HCT116 (cell line): ENCODE results near the gene IFT20. TPM values are rescaled to one million over a fixed set of nuclear protein-coding genes. Genes with fewer than 3 reads are reported as not detected.

Experiments
- ATAC-seq: fragments of 200-7000 bp; cut with Tn5 transposase; 2 replicates; pipeline ENCODE4 v1.9.1; 2020; ENCODE audit warnings: mild to moderate bottlenecking, moderate library complexity
- BruUV-seq: library from RNA; stranded (reverse); fragments of 400-500 nt; replicated peaks from 2 replicates; lab custom pipeline; 2021; lab: Mats Ljungman, UMichigan
- CTCF ChIA-PET: fragments of 300-600 bp; sonication (Branson Sonifier 250); formaldehyde crosslinking; loops from one replicate; lab custom pipeline; 2021; ENCODE audit warnings: antibody characterized with exemption; lab: Charles Lee
- POLR2A ChIA-PET: fragments of 300-600, 350-600 bp; sonication (Branson Sonifier 250); formaldehyde crosslinking; loops from one replicate; lab custom pipeline; 2021; ENCODE audit warnings: antibody characterized with exemption; lab: Charles Lee
- RAD21 ChIA-PET, 2 experiments: fragments of 300-600 bp; sonication (Branson Sonifier 250); formaldehyde crosslinking; loops; one replicate each; lab custom pipeline; 2023; ENCODE audit warnings: low total read pairs in 2 of 2; ENCODE audit not compliant: uncharacterized antibody in 2 of 2, unreplicated experiment in 2 of 2, low non-redundant PET in 1 of 2; lab: Charles Lee
- DNase-seq: peaks from one replicate; pipeline ENCODE4 v3.0.0-alpha.2; 2010; ENCODE audit warnings: low read depth, low spot score
- H2AFZ ChIP-seq: fragments of 200-600 bp; shearing (Covaris generic), sonication (generic); 2 replicates; pipeline ENCODE4 v1.6.1; 2017; ENCODE audit warnings: low read depth, mixed run types, mixed read lengths, antibody characterized with exemption, low read length; ENCODE audit not compliant: poor library complexity, severe bottlenecking
- H3K27ac ChIP-seq: 2 replicates; pipeline ENCODE4 v1.5.1; 2012; ENCODE audit warnings: low read depth, low read length
- H3K27me3 ChIP-seq: fragments of 200-600 bp; sonication (generic); 2 replicates; pipeline ENCODE4 v1.6.1; 2016; ENCODE audit warnings: mixed run types, low read length, mixed read lengths; ENCODE audit not compliant: insufficient read depth
- H3K36me3 ChIP-seq, 2 experiments: fragments of 200-500 bp in 1 of 2; fragments of 200-600 bp in 1 of 2; sonication (Bioruptor generic) in 1 of 2; sonication (generic) in 1 of 2; 2 replicates each; pipeline versions ENCODE4 v1.5.1 to v1.6.1; 2014 to 2016; ENCODE audit warnings: low read length in 2 of 2, inconsistent platforms in 1 of 2, mixed read lengths in 1 of 2, mixed run types in 1 of 2; ENCODE audit not compliant: insufficient read depth in 2 of 2, control insufficient read depth in 1 of 2
- H3K4me1 ChIP-seq, 2 experiments: fragments of 200-600 bp in 1 of 2; sonication (generic) in 1 of 2; 2 replicates each; pipeline versions ENCODE4 v1.5.1 to v1.6.1; 2012 to 2017; ENCODE audit warnings: low read length in 2 of 2, inconsistent platforms in 1 of 2, mild to moderate bottlenecking in 1 of 2, mixed read lengths in 1 of 2, mixed run types in 1 of 2, moderate library complexity in 1 of 2; ENCODE audit not compliant: insufficient read depth in 2 of 2, control insufficient read depth in 1 of 2
- H3K4me2 ChIP-seq: fragments of 200-600 bp; sonication (generic); 2 replicates; pipeline ENCODE4 v1.6.1; 2017; ENCODE audit warnings: mixed run types, low read length, mixed read lengths
- H3K4me3 ChIP-seq, 2 experiments: fragments of 200-600 bp in 1 of 2; sonication (generic) in 1 of 2; replicated peaks in 1 of 2; 2 replicates each; pipeline ENCODE4 v1.5.1; 2011 to 2016; ENCODE audit warnings: low read length in 2 of 2, control low read depth in 1 of 2, low read depth in 1 of 2, mild to moderate bottlenecking in 1 of 2, mixed read lengths in 1 of 2, mixed run types in 1 of 2
- H3K79me2 ChIP-seq: fragments of 200-600 bp; sonication (generic); 2 replicates; pipeline ENCODE4 v1.6.1; 2017; ENCODE audit warnings: mild to moderate bottlenecking, mixed run types, low read length, moderate library complexity, mixed read lengths; ENCODE audit not compliant: insufficient read depth
- H3K9ac ChIP-seq: fragments of 200-600 bp; sonication (generic); 2 replicates; pipeline ENCODE4 v1.6.1; 2016; ENCODE audit warnings: low read length, mixed read lengths
- H3K9me2 ChIP-seq: fragments of 200-600 bp; sonication (generic), shearing (Covaris generic); 2 replicates; pipeline ENCODE4 v1.6.1; 2017; ENCODE audit warnings: mixed run types, mild to moderate bottlenecking, moderate library complexity; ENCODE audit not compliant: insufficient read depth
- H3K9me3 ChIP-seq, 2 experiments: fragments of 200-500 bp in 1 of 2; fragments of 200-600 bp in 1 of 2; sonication (Bioruptor generic) in 1 of 2; sonication (generic) in 1 of 2; 2 replicates each; pipeline ENCODE4 v1.6.1; 2014 to 2017; ENCODE audit warnings: low read length in 2 of 2, mixed read lengths in 2 of 2, inconsistent platforms in 1 of 2, low read depth in 1 of 2, mild to moderate bottlenecking in 1 of 2, mixed run types in 1 of 2, moderate library complexity in 1 of 2; ENCODE audit not compliant: control insufficient read depth in 1 of 2, insufficient read depth in 1 of 2
- H4K20me1 ChIP-seq: fragments of 200-600 bp; sonication (generic), shearing (Covaris generic); 2 replicates; pipeline ENCODE4 v1.6.1; 2017; ENCODE audit warnings: mixed run types, mild to moderate bottlenecking, moderate library complexity; ENCODE audit not compliant: insufficient read depth
- ATF3 ChIP-seq: IDR thresholded peaks from 2 replicates; pipeline ENCODE4 v1.6.1; 2012
- CEBPB ChIP-seq: IDR thresholded peaks from 2 replicates; pipeline ENCODE4 v1.6.1; 2012; ENCODE audit warnings: low read depth
- CTCF ChIP-seq, 3 experiments: fragments of 200-600 bp in 1 of 3; sonication (generic) in 1 of 3; IDR thresholded peaks in 2 of 3; conservative IDR thresholded peaks in 1 of 3; 2 replicates each; pipeline ENCODE4 v1.5.1; 2012 to 2017; ENCODE audit warnings: low read depth in 2 of 3, low read length in 2 of 3, antibody characterized with exemption in 1 of 3, borderline replicate concordance in 1 of 3, control low read depth in 1 of 3, mild to moderate bottlenecking in 1 of 3, mixed read lengths in 1 of 3, mixed run types in 1 of 3, moderate library complexity in 1 of 3; ENCODE audit not compliant: insufficient read depth in 1 of 3
- EGR1 ChIP-seq: IDR thresholded peaks from 2 replicates; pipeline ENCODE4 v1.6.1; 2012; ENCODE audit warnings: low read depth
- EZH2 ChIP-seq: fragments of 200-600 bp; sonication (generic); IDR thresholded peaks from 2 replicates; pipeline ENCODE4 v1.6.1; 2017; ENCODE audit warnings: antibody characterized with exemption, mixed run types
- FOSL1 ChIP-seq: IDR thresholded peaks from 2 replicates; pipeline ENCODE4 v1.6.1; 2012; ENCODE audit warnings: low read depth
- MAX ChIP-seq: IDR thresholded peaks from 2 replicates; pipeline ENCODE4 v1.6.1; 2012
- POLR2A ChIP-seq: IDR thresholded peaks from 2 replicates; pipeline ENCODE4 v1.7.0; 2011; ENCODE audit warnings: borderline replicate concordance; ENCODE audit not compliant: insufficient read depth, insufficient read length; ENCODE audit errors: extremely low read depth
- RAD21 ChIP-seq: IDR thresholded peaks from 2 replicates; pipeline ENCODE4 v1.6.1; 2012; ENCODE audit warnings: low read depth, mild to moderate bottlenecking
- SIN3A ChIP-seq: IDR thresholded peaks from 2 replicates; pipeline ENCODE4 v1.6.1; 2012; ENCODE audit warnings: low read depth
- SP1 ChIP-seq: IDR thresholded peaks from 2 replicates; pipeline ENCODE4 v1.6.1; 2012; ENCODE audit warnings: low read depth
- SRF ChIP-seq: IDR thresholded peaks from 2 replicates; pipeline ENCODE4 v1.6.1; 2012; ENCODE audit warnings: low read depth
- TCF7L2 ChIP-seq: IDR thresholded peaks from 2 replicates; pipeline ENCODE4 v1.7.0; 2011; ENCODE audit warnings: borderline replicate concordance, inconsistent platforms; ENCODE audit not compliant: insufficient read depth, insufficient read length; ENCODE audit errors: extremely low read depth
- ZBTB33 ChIP-seq: IDR thresholded peaks from 2 replicates; pipeline ENCODE4 v1.6.1; 2011; ENCODE audit warnings: mild to moderate bottlenecking, low read length, moderate library complexity; ENCODE audit not compliant: insufficient replicate concordance; ENCODE audit errors: extremely low read depth
- ZFX ChIP-seq: fragments of 450-650 bp; IDR thresholded peaks from 2 replicates; pipeline ENCODE4 v1.6.1; 2017
- ZNF274 ChIP-seq: fragments of 200-500 bp; sonication (Bioruptor generic); IDR thresholded peaks from 2 replicates; pipeline ENCODE4 v1.6.1; 2014; ENCODE audit warnings: mild to moderate bottlenecking, low read depth, low read length, inconsistent platforms
- intact Hi-C: fragments of 100-400 bp; cut with micrococcal nuclease; formaldehyde crosslinking; loops from 2 replicates; pipeline ENCODE4 v1.10.0; 2022
- total RNA-seq: library from RNA; stranded (reverse); gene quantifications from one replicate; pipeline ENCODE4 v1.2.1, GENCODE V29; 2021; ENCODE audit not compliant: unreplicated experiment

The IFT20 gene
- total RNA-seq, 1 experiment from 2014 or later = 21.7 TPM

- Histone ChIP-seq H3K9ac (no peak overlapping the region), H3K9me2 (no peaks in the 10 kb centered on the region), H2AFZ (no peak overlapping the region), H3K4me2 (no peak overlapping the region), H3K9me3 (no peaks in the 10 kb centered on the region), H3K27me3 (no peaks in the 10 kb centered on the region), H3K79me2 (no peaks in the 10 kb centered on the region), H4K20me1 (no peaks in the 10 kb centered on the region), H3K36me3 (no peaks in the 10 kb centered on the region), H3K27ac (no peak overlapping the region), H3K4me3 (no peak overlapping the region), H3K4me1 (peaks cover 11 to 20% of the 10 kb centered on the region in 2 experiments; a peak in 3 of 4 replicates)
- RAD21 ChIA-PET = no interaction called here
- POLR2A ChIA-PET = interaction anchor here (1.0 to 1.3 kb wide), 2 partner anchors 10 kb away, joined by 3 read pairs; partner anchors contain the start of gene POLDIP2
- intact Hi-C loops = no loop called here
- TF ChIP-seq SIN3A (no peak), RAD21 (no peak), MAX (no peak), ATF3 (no peak), POLR2A (no peak), EGR1 (no peak), ZBTB33 (no peak), ZNF274 (no peak), ZFX (no peak), TCF7L2 (no peak), CTCF (IDR thresholded peaks at IDR 0.05 in 2 of 3, conservative IDR thresholded peaks at IDR 0.05 in 1 of 3; ENCODE audit: borderline replicate concordance in 1 of 3, insufficient read depth in 1 of 3, low read depth in 2 of 3, low read length in 2 of 3) (no peak), EZH2 (no peak), FOSL1 (no peak), SP1 (no peak), CEBPB (no peak), SRF (no peak)
- DNase-seq = no peak
- CTCF ChIA-PET = interaction anchor here (1.7 kb wide), 1 partner anchor 49 kb away, joined by 4 read pairs; no protein-coding TSS in a partner anchor
- ATAC-seq = no peak
- no TSS peak for BruUV-seq
Observed at GRCh38 chr17:28367641-28368305, 32.5 kb upstream of the IFT20 start.
